ENCODE measurements around the gene TFAP2E.

Gene TFAP2E

GRCh38 chr1:35587736-35588135, 14.6 kb downstream of the TFAP2E start:
- peaks cover under 1% of the 10 kb centered on the region for H3K4me1 Mint-ChIP-seq
- H3K9me3 Mint-ChIP-seq, result no peaks in the 10 kb centered on the region
- CTCF ChIA-PET, result no interaction called here
- H3K36me3 Mint-ChIP-seq, result no peaks in the 10 kb centered on the region
- H3K27ac Mint-ChIP-seq, result no peak overlapping the region
- no peaks in the 10 kb centered on the region for H3K27me3 Mint-ChIP-seq
- no peak for DNase-seq
- no peak overlapping the region for H3K4me3 Mint-ChIP-seq

- H3K9me3 Mint-ChIP-seq, result no peaks in the 10 kb centered on the region
- H3K4me1 Mint-ChIP-seq, result peaks cover 5% of the 10 kb centered on the region
- no peaks in the 10 kb centered on the region for H3K36me3 Mint-ChIP-seq
- no peak for DNase-seq
- no peak overlapping the region for H3K27ac Mint-ChIP-seq
- H3K4me3 Mint-ChIP-seq, result no peak overlapping the region
- CTCF ChIA-PET, result no interaction called here
- no peaks in the 10 kb centered on the region for H3K27me3 Mint-ChIP-seq
These were observed 15.2 kb downstream of the TFAP2E start for GRCh38 chr1:35588197-35588910.

- Mint-ChIP-seq H3K27ac (no peak overlapping the region), H3K4me3 (no peak overlapping the region), H3K27me3 (no peaks in the 10 kb centered on the region), H3K36me3 (no peaks in the 10 kb centered on the region), H3K4me1 (peaks cover 6% of the 10 kb centered on the region), H3K9me3 (no peaks in the 10 kb centered on the region)
- no peak for DNase-seq
- CTCF ChIA-PET, result no interaction called here
These were observed 16.7 kb downstream of the TFAP2E start for GRCh38 chr1:35589516-35590427.

GRCh38 chr1:35590476-35591040, 17.4 kb downstream of the TFAP2E start:
- Mint-ChIP-seq H3K4me3 (no peak overlapping the region), H3K27me3 (no peaks in the 10 kb centered on the region), H3K36me3 (no peaks in the 10 kb centered on the region), H3K9me3 (no peaks in the 10 kb centered on the region), H3K27ac (no peak overlapping the region), H3K4me1 (peaks cover 6% of the 10 kb centered on the region)
- CTCF ChIA-PET, result no interaction called here
- DNase-seq, result no peak

- H3K27ac Mint-ChIP-seq, result no peak overlapping the region
- no peak overlapping the region for H3K4me3 Mint-ChIP-seq
- H3K4me1 Mint-ChIP-seq, result peaks cover 6% of the 10 kb centered on the region
- no peak for DNase-seq
- H3K27me3 Mint-ChIP-seq, result no peaks in the 10 kb centered on the region
- peaks cover 5% of the 10 kb centered on the region for H3K36me3 Mint-ChIP-seq
- CTCF ChIA-PET, result no interaction called here
- no peaks in the 10 kb centered on the region for H3K9me3 Mint-ChIP-seq
These were observed 18.1 kb downstream of the TFAP2E start for GRCh38 chr1:35591211-35591610.

GRCh38 chr1:35592991-35593769, 20.1 kb downstream of the TFAP2E start:
- Mint-ChIP-seq H3K36me3 (peaks cover 7% of the 10 kb centered on the region), H3K4me1 (peaks cover 6% of the 10 kb centered on the region), H3K4me3 (no peak overlapping the region), H3K9me3 (no peaks in the 10 kb centered on the region), H3K27ac (peak overlapping the region; percentile 12), H3K27me3 (no peaks in the 10 kb centered on the region)
- no peak for DNase-seq
- CTCF ChIA-PET, result no interaction called here

GRCh38 chr1:35594005-35594760, 21.1 kb downstream of the TFAP2E start:
- Mint-ChIP-seq H3K9me3 (no peaks in the 10 kb centered on the region), H3K4me1 (peaks cover 6% of the 10 kb centered on the region), H3K27ac (no peak overlapping the region), H3K4me3 (no peak overlapping the region), H3K36me3 (peaks cover 7% of the 10 kb centered on the region), H3K27me3 (no peaks in the 10 kb centered on the region)
- DNase-seq, result no peak
- CTCF ChIA-PET, result no interaction called here

GRCh38 chr1:35595684-35596083, 22.6 kb downstream of the TFAP2E start:
- CTCF ChIA-PET, result no interaction called here
- peaks cover 10% of the 10 kb centered on the region for H3K36me3 Mint-ChIP-seq
- no peak for DNase-seq
- H3K4me3 Mint-ChIP-seq, result no peak overlapping the region
- H3K4me1 Mint-ChIP-seq, result peaks cover 6% of the 10 kb centered on the region
- no peaks in the 10 kb centered on the region for H3K27me3 Mint-ChIP-seq
- no peak overlapping the region for H3K27ac Mint-ChIP-seq
- H3K9me3 Mint-ChIP-seq, result no peaks in the 10 kb centered on the region

- Mint-ChIP-seq H3K36me3 (peaks cover 11% of the 10 kb centered on the region), H3K9me3 (no peaks in the 10 kb centered on the region), H3K27me3 (no peaks in the 10 kb centered on the region), H3K27ac (no peak overlapping the region), H3K4me3 (no peak overlapping the region), H3K4me1 (peaks cover 4% of the 10 kb centered on the region)
- CTCF ChIA-PET, result no interaction called here
- DNase-seq, result no peak
These were observed 24.8 kb downstream of the TFAP2E start for GRCh38 chr1:35597870-35598269.

- CTCF ChIA-PET, result no interaction called here
These were observed 25.8 kb downstream of the TFAP2E start for GRCh38 chr1:35598895-35599294.

GRCh38 chr1:35599411-35599810, 26.3 kb downstream of the TFAP2E start:
- Mint-ChIP-seq H3K36me3 (peaks cover 22% of the 10 kb centered on the region), H3K4me3 (no peak overlapping the region), H3K4me1 (no peaks in the 10 kb centered on the region), H3K27ac (no peak overlapping the region), H3K9me3 (no peaks in the 10 kb centered on the region), H3K27me3 (no peaks in the 10 kb centered on the region)
- CTCF ChIA-PET, result interaction anchor here (1.1 kb wide), 1 partner anchor 129 kb away, joined by 4 read pairs; no protein-coding TSS in a partner anchor
- DNase-seq, result no peak

More at GRCh38 chr1:35598895-35599294, 25.8 kb downstream of the TFAP2E start:
- Mint-ChIP-seq H3K4me3 (no peak overlapping the region), H3K9me3 (no peaks in the 10 kb centered on the region), H3K36me3 (peaks cover 19% of the 10 kb centered on the region), H3K27ac (no peak overlapping the region), H3K4me1 (no peaks in the 10 kb centered on the region), H3K27me3 (no peaks in the 10 kb centered on the region)
- no peak for DNase-seq

- no peaks in the 10 kb centered on the region for H3K4me1 Mint-ChIP-seq
- peaks cover 28% of the 10 kb centered on the region for H3K36me3 Mint-ChIP-seq
- H3K27ac Mint-ChIP-seq, result no peak overlapping the region
- CTCF ChIA-PET, result interaction anchor here (1.1 kb wide), 1 partner anchor 128 kb away, joined by 4 read pairs; no protein-coding TSS in a partner anchor
- H3K27me3 Mint-ChIP-seq, result no peaks in the 10 kb centered on the region
- no peak for DNase-seq
- H3K9me3 Mint-ChIP-seq, result no peaks in the 10 kb centered on the region
- H3K4me3 Mint-ChIP-seq, result no peak overlapping the region
These were observed 27.5 kb downstream of the TFAP2E start for GRCh38 chr1:35600593-35600992.

GRCh38 chr1:35603468-35603867, 30.4 kb downstream of the TFAP2E start:
- peaks cover 41% of the 10 kb centered on the region for H3K36me3 Mint-ChIP-seq
- H3K27me3 Mint-ChIP-seq, result no peaks in the 10 kb centered on the region
- no peaks in the 10 kb centered on the region for H3K4me1 Mint-ChIP-seq
- no peak for DNase-seq
- H3K4me3 Mint-ChIP-seq, result no peak overlapping the region
- H3K27ac Mint-ChIP-seq, result no peak overlapping the region
- CTCF ChIA-PET, result interaction anchor here (1.3 kb wide), 1 partner anchor 113 kb away, joined by 5 read pairs; no protein-coding TSS in a partner anchor
- H3K9me3 Mint-ChIP-seq, result no peaks in the 10 kb centered on the region
